SK-N-MC (cell line): ENCODE data around the gene TAAR9.

Experiments
- EZH2 ChIP-seq: fragments of 200-600 bp; sonication (generic); IDR thresholded peaks from one replicate; pipeline ENCODE4 v1.6.1; 2017; ENCODE audit warnings: antibody characterized with exemption
- POLR2AphosphoS5 ChIP-seq: IDR thresholded peaks from 2 replicates; pipeline ENCODE4 v1.6.1; 2012; ENCODE audit warnings: mild to moderate bottlenecking, low read depth, low read length, borderline replicate concordance

DNA sequence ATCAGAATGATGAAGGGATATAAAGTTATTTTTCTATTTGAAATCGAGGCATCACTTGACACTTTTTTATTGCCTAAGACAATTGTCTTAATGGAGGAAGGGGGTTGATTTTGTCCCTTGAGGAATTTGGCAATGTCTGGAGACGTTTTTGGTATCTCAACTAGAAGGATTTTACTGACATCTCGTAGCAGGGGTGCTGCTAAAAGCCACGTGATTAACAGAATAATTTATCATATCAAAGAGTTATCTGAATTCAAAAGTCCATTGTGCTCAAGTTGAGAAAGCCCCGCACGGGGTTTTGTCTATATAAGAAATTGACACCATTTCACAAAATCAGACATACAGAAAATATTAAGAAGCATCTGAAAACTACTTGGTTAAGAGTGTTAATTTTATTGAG lies 30.5 kb downstream of the TAAR9 start:
- TF ChIP-seq EZH2 (no peak), POLR2AphosphoS5 (no peak)
